Effector memory CD8-positive, alpha-beta T cell (primary cell): ENCODE data around the gene DICER1.

Experiments used
- ATAC-seq: fragments of 150-1000 bp; cut with Tn5 transposase; replicated peaks from 2 replicates; pipeline ENCODE4 v1.10.0; 2021; ENCODE audit warnings: mild to moderate bottlenecking, moderate library complexity
- DNase-seq, 3 experiments: peaks; one replicate each; pipeline ENCODE4 v3.0.0; 2021
- H3K27ac Mint-ChIP-seq, 2 donors: one replicate each; pipeline ENCODE4 v1.8.0; 2022; ENCODE audit warnings: mild to moderate bottlenecking in 2 of 2, mixed read lengths in 2 of 2, moderate library complexity in 2 of 2
- H3K27me3 Mint-ChIP-seq, 2 donors: one replicate each; pipeline ENCODE4 v1.8.0; 2022; ENCODE audit warnings: mixed read lengths in 2 of 2
- H3K36me3 Mint-ChIP-seq: one replicate; pipeline ENCODE4 v1.8.0; 2022; ENCODE audit warnings: mild to moderate bottlenecking, moderate library complexity, mixed read lengths; ENCODE audit not compliant: insufficient read depth
- H3K4me1 Mint-ChIP-seq, 2 donors: one replicate each; pipeline ENCODE4 v1.8.0; 2022; ENCODE audit warnings: low read depth in 2 of 2, mixed read lengths in 2 of 2
- H3K4me3 Mint-ChIP-seq, 2 donors: one replicate each; pipeline ENCODE4 v1.8.0; 2022; ENCODE audit warnings: mild to moderate bottlenecking in 2 of 2, mixed read lengths in 2 of 2, moderate library complexity in 2 of 2
- H3K9me3 Mint-ChIP-seq, 2 donors: one replicate each; pipeline ENCODE4 v1.8.0; 2022; ENCODE audit warnings: mixed read lengths in 2 of 2

The DICER1 gene

GRCh38 chr14:95047754-95048153, 109.6 kb downstream of the DICER1 start:
- H3K27ac Mint-ChIP-seq: no peak overlapping the region
- DNase-seq (no peak), ATAC-seq (no peak)
- H3K4me3 Mint-ChIP-seq: no peak overlapping the region
- no peaks in the 10 kb centered on the region for H3K36me3 Mint-ChIP-seq
- H3K9me3 Mint-ChIP-seq: no peaks in the 10 kb centered on the region
- H3K27me3 Mint-ChIP-seq: peaks cover 41 to 48% of the 10 kb centered on the region in 2 donors
- H3K4me1 Mint-ChIP-seq: no peaks in the 10 kb centered on the region

- DNase-seq (no peak), ATAC-seq (no peak)
- Mint-ChIP-seq H3K9me3 (no peaks in the 10 kb centered on the region), H3K4me3 (no peak overlapping the region), H3K4me1 (no peaks in the 10 kb centered on the region), H3K27ac (no peak overlapping the region), H3K27me3 (peaks cover 48 to 52% of the 10 kb centered on the region in 2 donors), H3K36me3 (no peaks in the 10 kb centered on the region)
Observed at GRCh38 chr14:95046711-95047681, 110.3 kb downstream of the DICER1 start.

DNA sequence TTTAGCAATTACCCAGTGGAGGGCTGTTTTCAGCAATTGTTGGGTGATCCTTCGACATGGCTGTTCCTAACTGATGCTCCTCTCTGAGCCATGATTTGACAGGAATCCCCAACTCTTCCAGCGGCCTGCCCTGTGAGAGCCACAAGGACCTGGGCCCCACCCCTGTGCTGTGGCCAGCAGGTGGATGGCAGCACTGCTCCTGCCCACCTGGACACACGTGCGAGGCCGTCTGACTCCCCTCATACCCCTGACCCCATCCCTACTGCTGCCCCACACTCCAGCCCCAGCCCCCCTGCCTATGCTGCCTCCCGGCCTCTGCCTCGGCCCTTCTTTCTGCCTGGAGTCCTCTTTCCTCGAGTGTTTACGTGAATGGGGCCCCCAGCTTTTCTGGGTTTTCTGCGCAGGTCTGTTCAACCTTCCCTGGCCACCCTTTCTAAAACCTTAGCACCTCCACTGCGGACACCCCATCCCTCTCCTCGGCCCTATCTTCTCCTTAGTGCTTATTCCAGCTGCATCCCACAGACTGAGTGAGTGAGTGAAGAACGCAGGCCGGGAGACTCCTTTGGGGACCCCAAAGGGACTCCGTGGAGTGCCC, 111.4 kb downstream of the DICER1 start:
- ATAC-seq (no peak), DNase-seq (no peak)
- H3K4me1 Mint-ChIP-seq: no peaks in the 10 kb centered on the region
- H3K36me3 Mint-ChIP-seq: no peaks in the 10 kb centered on the region
- no peaks in the 10 kb centered on the region for H3K9me3 Mint-ChIP-seq
- H3K27me3 Mint-ChIP-seq: peaks cover 56 to 63% of the 10 kb centered on the region in 2 donors
- no peak overlapping the region for H3K4me3 Mint-ChIP-seq
- no peak overlapping the region for H3K27ac Mint-ChIP-seq

GRCh38 chr14:95045106-95045701, 112.1 kb downstream of the DICER1 start:
- Mint-ChIP-seq H3K36me3 (no peaks in the 10 kb centered on the region), H3K9me3 (no peaks in the 10 kb centered on the region), H3K4me1 (no peaks in the 10 kb centered on the region), H3K4me3 (no peak overlapping the region), H3K27me3 (peaks cover 62 to 70% of the 10 kb centered on the region in 2 donors), H3K27ac (no peak overlapping the region)
- DNase-seq (no peak), ATAC-seq (no peak)

GRCh38 chr14:95044463-95045105, 112.7 kb downstream of the DICER1 start:
- H3K27me3 Mint-ChIP-seq: peaks cover 69 to 75% of the 10 kb centered on the region in 2 donors
- ATAC-seq (no peak), DNase-seq (no peak)
- H3K9me3 Mint-ChIP-seq: no peaks in the 10 kb centered on the region
- H3K4me3 Mint-ChIP-seq: no peak overlapping the region
- no peaks in the 10 kb centered on the region for H3K36me3 Mint-ChIP-seq
- no peaks in the 10 kb centered on the region for H3K4me1 Mint-ChIP-seq
- no peak overlapping the region for H3K27ac Mint-ChIP-seq

DNA sequence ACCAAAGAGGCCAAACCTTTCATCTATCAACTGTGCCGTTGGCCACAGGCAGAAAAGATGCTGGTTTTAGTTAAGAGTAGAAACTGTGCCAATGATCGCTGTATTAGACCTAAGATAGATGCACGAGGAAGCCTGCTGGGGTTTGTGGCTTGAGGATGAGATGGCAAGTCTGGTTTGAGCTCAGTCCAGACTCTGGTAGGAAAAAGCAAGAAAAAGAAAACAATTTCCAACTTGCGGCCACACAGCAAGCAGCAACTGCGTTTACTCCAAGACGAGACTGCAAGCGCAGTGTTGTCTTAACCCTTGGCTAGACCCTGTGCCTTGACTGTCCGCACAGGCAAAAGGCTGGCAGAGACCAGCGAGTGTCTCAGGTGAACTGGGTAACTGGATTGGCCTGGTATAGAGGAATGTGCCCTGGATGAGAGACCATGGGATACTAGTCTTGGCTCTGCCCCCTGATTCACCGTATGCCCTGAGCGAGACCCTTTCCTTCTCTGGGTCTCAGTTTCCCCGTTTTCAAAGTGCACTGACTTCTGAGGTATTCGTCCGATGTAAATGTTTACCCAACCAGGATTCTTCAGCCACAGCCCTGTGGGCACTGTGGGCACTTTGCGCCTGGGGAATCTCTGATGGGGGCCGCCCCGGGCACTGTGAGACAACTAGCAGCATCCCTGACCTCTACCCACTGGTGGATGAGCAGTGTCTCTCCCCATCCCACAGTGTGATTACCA, 113.4 kb downstream of the DICER1 start:
- H3K27ac Mint-ChIP-seq: no peak overlapping the region
- H3K9me3 Mint-ChIP-seq: no peaks in the 10 kb centered on the region
- ATAC-seq (no peak), DNase-seq (no peak)
- H3K36me3 Mint-ChIP-seq: no peaks in the 10 kb centered on the region
- no peak overlapping the region for H3K4me3 Mint-ChIP-seq
- peaks cover 67 to 75% of the 10 kb centered on the region in 2 donors for H3K27me3 Mint-ChIP-seq
- H3K4me1 Mint-ChIP-seq: no peaks in the 10 kb centered on the region

GRCh38 chr14:95043314-95043713, 114.0 kb downstream of the DICER1 start:
- no peaks in the 10 kb centered on the region for H3K9me3 Mint-ChIP-seq
- no peak overlapping the region for H3K27ac Mint-ChIP-seq
- ATAC-seq (no peak), DNase-seq (no peak)
- peaks cover 65 to 75% of the 10 kb centered on the region in 2 donors for H3K27me3 Mint-ChIP-seq
- no peaks in the 10 kb centered on the region for H3K36me3 Mint-ChIP-seq
- no peak overlapping the region for H3K4me3 Mint-ChIP-seq
- H3K4me1 Mint-ChIP-seq: no peaks in the 10 kb centered on the region

DNA sequence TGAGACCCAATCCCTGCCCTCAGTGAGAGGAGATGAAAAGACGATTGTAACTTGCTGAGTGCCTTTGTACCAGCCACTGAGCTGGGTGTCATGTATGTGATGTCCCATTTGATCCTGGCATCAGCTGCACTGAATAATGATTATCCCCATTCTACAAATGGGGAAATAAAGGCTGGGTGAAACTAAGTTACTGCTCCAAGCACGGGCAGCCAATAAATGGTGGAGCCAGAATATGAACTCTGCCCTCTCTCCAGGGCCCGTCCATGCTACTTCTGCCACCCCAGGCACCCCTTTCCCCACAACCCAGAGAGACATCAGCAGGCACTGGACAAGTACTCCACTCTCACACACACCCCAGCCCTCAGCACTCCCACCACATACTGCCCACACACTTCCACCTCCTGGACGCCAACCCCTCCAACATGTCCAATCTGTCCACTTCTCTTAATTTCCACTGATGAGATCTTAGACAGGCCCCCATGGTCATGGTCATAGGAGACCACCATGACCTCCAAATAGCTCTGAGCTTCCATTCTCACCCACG, 115.8 kb downstream of the DICER1 start:
- Mint-ChIP-seq H3K27me3 (peaks cover 63 to 76% of the 10 kb centered on the region in 2 donors), H3K36me3 (no peaks in the 10 kb centered on the region), H3K4me1 (no peaks in the 10 kb centered on the region), H3K9me3 (no peaks in the 10 kb centered on the region), H3K27ac (no peak overlapping the region), H3K4me3 (no peak overlapping the region)
- no peak for DNase-seq
- ATAC-seq: no peak

- H3K27me3 Mint-ChIP-seq: peaks cover 56 to 69% of the 10 kb centered on the region in 2 donors
- DNase-seq: no peak
- H3K36me3 Mint-ChIP-seq: no peaks in the 10 kb centered on the region
- H3K4me1 Mint-ChIP-seq: no peaks in the 10 kb centered on the region
- H3K27ac Mint-ChIP-seq: no peak overlapping the region
- ATAC-seq: no peak
- H3K9me3 Mint-ChIP-seq: no peaks in the 10 kb centered on the region
- H3K4me3 Mint-ChIP-seq: no peak overlapping the region
Observed at GRCh38 chr14:95040708-95041476, 116.4 kb downstream of the DICER1 start.

- H3K27ac Mint-ChIP-seq: no peak overlapping the region
- H3K9me3 Mint-ChIP-seq: no peaks in the 10 kb centered on the region
- H3K4me3 Mint-ChIP-seq: no peak overlapping the region
- H3K27me3 Mint-ChIP-seq: peaks cover 60 to 70% of the 10 kb centered on the region in 2 donors
- H3K4me1 Mint-ChIP-seq: no peaks in the 10 kb centered on the region
- DNase-seq (no peak), ATAC-seq (no peak)
- no peaks in the 10 kb centered on the region for H3K36me3 Mint-ChIP-seq
Observed at GRCh38 chr14:95039993-95040348, 117.4 kb downstream of the DICER1 start.

DNA sequence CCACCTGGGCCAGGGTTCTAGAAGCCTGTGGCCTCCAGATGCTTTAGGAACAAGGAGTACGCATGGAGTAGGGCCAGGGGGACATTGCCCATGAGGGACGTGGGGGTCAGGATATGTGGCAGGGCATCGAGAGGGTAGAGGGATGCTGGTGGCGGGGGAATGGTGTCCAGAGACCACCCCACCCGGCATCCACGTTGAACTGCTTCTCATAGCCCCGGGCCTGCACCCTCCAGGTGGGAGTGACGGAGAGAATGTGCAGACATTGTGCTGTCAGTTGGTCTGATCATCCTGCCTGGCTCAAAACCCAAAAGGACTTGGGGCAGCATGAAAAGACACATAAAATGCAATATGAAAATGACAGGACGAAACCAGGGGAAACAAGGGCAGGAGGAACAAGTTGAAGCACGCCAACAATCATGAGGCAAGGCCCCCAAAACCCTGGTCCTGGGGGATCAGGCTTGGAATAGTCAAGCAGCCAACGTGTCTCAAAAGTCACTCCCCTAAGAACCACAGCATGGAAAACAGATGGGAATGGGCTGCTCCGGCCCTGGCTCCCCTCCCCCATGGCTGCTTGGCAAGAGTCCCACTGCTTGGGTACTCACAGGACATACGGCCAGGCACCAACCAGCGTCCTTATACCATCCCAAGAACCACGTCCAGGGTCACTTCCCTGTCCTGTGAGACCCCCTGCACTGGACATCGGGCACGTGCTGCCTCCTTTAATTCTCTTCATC, 117.9 kb downstream of the DICER1 start:
- H3K27me3 Mint-ChIP-seq: peaks cover 61 to 70% of the 10 kb centered on the region in 2 donors
- ATAC-seq (no peak), DNase-seq (no peak)
- no peaks in the 10 kb centered on the region for H3K9me3 Mint-ChIP-seq
- H3K36me3 Mint-ChIP-seq: no peaks in the 10 kb centered on the region
- no peak overlapping the region for H3K4me3 Mint-ChIP-seq
- no peaks in the 10 kb centered on the region for H3K4me1 Mint-ChIP-seq
- no peak overlapping the region for H3K27ac Mint-ChIP-seq
